ENCODE measurements around the gene GRK7. TPM values are rescaled to one million over a fixed set of nuclear protein-coding genes. Genes with fewer than 3 reads are reported as not detected.

GRK7 gene
- total and polyA plus RNA-seq, 9 of the 15 experiments (the other 6 are each of a cell fraction or from before 2014, with no cell fraction given): 0.01 to 0.08 (median 0.04) TPM; not detected in 3

GRCh38 chr3:141783632-141784031, 20.4 kb downstream of the GRK7 start (continued):
- TF ChIP-seq ZNF354B (CRISPR knock-in tag; IDR thresholded peaks at IDR 0.05) (no peak), ZNF384 (IDR thresholded peaks at IDR 0.05; ENCODE audit: low read depth, low read length) (no peak), ZHX1 (conservative IDR thresholded peaks at IDR 0.05; ENCODE audit: low read length) (no peak), BRF2 (IDR thresholded peaks at IDR 0.05; ENCODE audit: borderline replicate concordance, insufficient read depth, insufficient read length) (no peak), ZNF639 (CRISPR knock-in tag; conservative IDR thresholded peaks at IDR 0.05 in 1 of 2, IDR thresholded peaks at IDR 0.05 in 1 of 2) (no peak), PRMT5 (CRISPR knock-in tag; IDR thresholded peaks at IDR 0.05) (no peak), SMARCE1 (IDR thresholded peaks at IDR 0.05) (no peak)

Data from K562 (cell line).